ENCODE measurements around the gene GJD3.

GJD3 gene

GRCh38 chr17:40323391-40324381 lies 40.9 kb downstream of the GJD3 start:
- DNase-seq (ENCODE audit: low read depth in 2 of 2), result no peak

GRCh38 chr17:40322358-40323315 lies 41.9 kb downstream of the GJD3 start:
- DNase-seq (ENCODE audit: low read depth in 2 of 2), result peak; percentile 58 to 73

GRCh38 chr17:40321961-40322357 lies 42.6 kb downstream of the GJD3 start:
- no peak for DNase-seq (ENCODE audit: low read depth in 2 of 2)

DNA sequence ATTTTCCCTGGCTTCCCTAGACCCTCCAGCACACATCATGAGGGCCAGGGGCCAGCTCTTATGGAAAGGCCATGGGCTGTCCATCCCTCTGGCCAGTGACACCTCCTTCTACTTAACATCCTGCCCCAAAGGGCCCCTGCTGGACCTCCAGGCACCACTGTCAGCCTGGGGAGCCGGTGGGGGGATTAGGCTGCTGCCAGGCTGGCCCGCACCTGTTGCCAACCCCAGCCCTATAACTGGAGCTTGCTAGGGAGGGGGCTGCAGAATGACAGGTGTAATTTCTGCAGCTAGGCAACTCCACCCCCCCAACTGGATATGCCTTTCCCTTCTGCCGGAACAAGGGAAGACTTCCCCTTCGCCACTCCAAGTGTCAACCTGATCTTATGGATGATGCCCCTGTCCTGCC lies 43.0 kb downstream of the GJD3 start:
- DNase-seq (ENCODE audit: low read depth in 2 of 2), result no peak

GRCh38 chr17:40320756-40321523 lies 43.6 kb downstream of the GJD3 start:
- no peak for DNase-seq (ENCODE audit: low read depth in 2 of 2)

- DNase-seq (ENCODE audit: low read depth in 2 of 2), result no peak
These were observed 44.6 kb downstream of the GJD3 start for GRCh38 chr17:40319651-40320540.

- DNase-seq (ENCODE audit: low read depth in 2 of 2), result no peak
These were observed 45.6 kb downstream of the GJD3 start for GRCh38 chr17:40318830-40319391.

DNA sequence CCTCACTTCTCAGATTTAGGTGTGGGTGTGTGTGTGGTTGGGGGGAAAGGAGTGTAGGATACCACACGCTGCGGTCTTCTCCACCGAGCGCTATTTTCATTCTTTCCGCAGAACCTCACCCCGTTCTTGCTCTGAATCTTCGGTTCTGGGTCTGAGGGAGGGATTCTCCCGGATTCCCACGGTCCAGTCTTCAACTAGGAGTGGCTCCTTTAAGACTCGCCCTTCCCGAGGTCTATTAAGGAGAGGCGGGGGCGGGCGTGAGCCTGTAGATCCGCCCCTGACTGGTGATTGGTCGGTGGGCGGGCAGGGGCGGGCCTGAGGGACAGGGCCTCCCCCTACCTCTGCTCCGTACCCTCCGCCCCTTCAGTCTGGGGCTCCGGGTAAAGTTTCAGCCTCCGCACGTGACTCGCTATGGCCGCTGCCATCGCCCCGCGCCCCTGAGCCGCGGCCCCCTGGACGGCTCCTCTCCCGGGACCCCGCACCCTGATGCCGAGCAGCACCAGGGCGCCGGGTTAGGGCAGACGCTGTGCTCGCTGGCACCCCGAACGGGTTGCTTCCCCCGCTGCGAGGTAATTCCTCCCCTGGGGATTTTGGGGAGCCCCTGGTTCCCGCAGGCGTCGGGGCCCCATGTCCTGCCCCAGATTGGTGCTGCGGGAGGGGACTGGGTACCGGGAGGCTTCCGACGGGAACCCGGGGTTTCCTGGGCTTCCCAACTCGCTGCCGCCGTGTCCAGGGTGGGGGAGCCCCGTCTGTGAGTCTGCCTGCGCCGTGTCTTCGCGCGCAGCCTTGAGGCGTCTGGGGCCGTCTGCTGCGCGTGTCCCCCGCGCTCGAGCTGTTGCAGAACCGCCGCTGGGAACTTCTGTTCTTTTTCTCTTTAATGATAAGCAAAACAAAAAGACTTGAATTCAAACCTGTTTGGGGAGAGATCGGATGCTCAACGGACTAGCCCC lies 46.4 kb downstream of the GJD3 start:
- peak; percentile 86 to 94 for DNase-seq (ENCODE audit: low read depth in 2 of 2)

GRCh38 chr17:40317345-40317873 lies 47.1 kb downstream of the GJD3 start:
- no peak for DNase-seq (ENCODE audit: low read depth in 2 of 2)

- no peak for DNase-seq (ENCODE audit: low read depth in 2 of 2)
These were observed 47.8 kb downstream of the GJD3 start for GRCh38 chr17:40316571-40317344.

GRCh38 chr17:40315678-40316570 lies 48.6 kb downstream of the GJD3 start:
- DNase-seq (ENCODE audit: low read depth in 2 of 2), result no peak

DNA sequence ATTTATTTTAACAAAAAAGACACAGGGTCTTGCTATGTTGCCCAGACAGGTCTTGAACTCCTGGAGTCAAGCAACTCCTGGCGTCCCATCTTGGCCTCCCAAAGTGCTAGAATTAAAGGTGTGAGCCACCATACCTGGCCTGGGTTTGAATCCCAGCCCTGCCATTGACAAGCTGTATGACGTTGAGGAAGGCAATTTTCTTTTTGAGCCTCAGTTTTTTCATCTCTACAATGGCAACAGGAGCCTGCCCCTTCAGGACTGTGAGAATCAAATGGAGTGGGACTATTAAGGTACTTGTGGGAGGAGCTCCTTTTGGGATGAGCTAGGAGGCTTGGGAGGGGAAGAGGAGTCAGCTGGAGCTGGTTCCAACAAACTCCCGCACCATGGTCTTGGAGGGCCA lies 49.3 kb downstream of the GJD3 start:
- DNase-seq (ENCODE audit: low read depth in 2 of 2), result no peak

GRCh38 chr17:40314584-40314956 lies 50.0 kb downstream of the GJD3 start:
- peak; percentile 76 to 82 for DNase-seq (ENCODE audit: low read depth in 2 of 2)

- no peak for DNase-seq (ENCODE audit: low read depth in 2 of 2)
These were observed 50.6 kb downstream of the GJD3 start for GRCh38 chr17:40313668-40314583.
